Neutrophil (primary cell): ENCODE data around the gene MBD6.

ENCODE experiments used
- H3K27ac ChIP-seq: fragments of 200-600 bp; sonication (generic); 2 replicates; pipeline ENCODE4 v1.5.1; 2016; ENCODE audit warnings: mild to moderate bottlenecking, moderate library complexity
- H3K27me3 ChIP-seq: fragments of 200-600 bp; sonication (generic); 2 replicates; pipeline ENCODE4 v1.6.0; 2016; ENCODE audit warnings: mild to moderate bottlenecking
- H3K36me3 ChIP-seq: fragments of 200-600 bp; sonication (generic); 2 replicates; pipeline ENCODE4 v1.5.1; 2017
- H3K4me1 ChIP-seq, 2 experiments: fragments of 200-600 bp in 1 of 2; sonication (generic) in 1 of 2; 1 replicate in 1 of 2; 2 replicates in 1 of 2; pipeline versions ENCODE4 v1.5.1 to v1.6.1; 2013 to 2016; ENCODE audit warnings: low read depth in 1 of 2, low read length in 1 of 2, mild to moderate bottlenecking in 1 of 2, moderate library complexity in 1 of 2; ENCODE audit not compliant: control insufficient read depth in 1 of 2, insufficient read depth in 1 of 2
- H3K4me3 ChIP-seq, 2 experiments: fragments of 200-600 bp in 1 of 2; sonication (generic) in 1 of 2; 1 replicate in 1 of 2; 2 replicates in 1 of 2; pipeline ENCODE4 v1.5.1; 2013 to 2016; ENCODE audit warnings: low read depth in 1 of 2, low read length in 1 of 2, mild to moderate bottlenecking in 1 of 2, moderate library complexity in 1 of 2
- H3K9me3 ChIP-seq: fragments of 200-600 bp; sonication (generic); 2 replicates; pipeline ENCODE4 v1.5.1; 2016
- CTCF ChIP-seq: fragments of 200-600 bp; sonication (generic); IDR thresholded peaks from 2 replicates; pipeline ENCODE4 v1.5.1; 2016; ENCODE audit warnings: antibody characterized with exemption

Gene MBD6

GRCh38 chr12:57518920-57519795 is 3.5 kb upstream of the MBD6 start:
- TF ChIP-seq CTCF, result no peak
- H3K4me1 ChIP-seq, result peaks cover 43 to 46% of the 10 kb centered on the region in 2 experiments
- H3K36me3 ChIP-seq, result peaks cover 48% of the 10 kb centered on the region

GRCh38 chr12:57519796-57520052 is 2.9 kb upstream of the MBD6 start:
- H3K4me1 ChIP-seq, result peaks cover 49 to 51% of the 10 kb centered on the region in 2 experiments
- peaks cover 48% of the 10 kb centered on the region for H3K36me3 ChIP-seq
- peak overlapping the region; percentile 78 to 98 for H3K4me3 ChIP-seq
- TF ChIP-seq CTCF, result peak; percentile 37
- H3K27ac ChIP-seq, result peak overlapping the region; percentile 100
- no peaks in the 10 kb centered on the region for H3K27me3 ChIP-seq
- H3K9me3 ChIP-seq, result no peaks in the 10 kb centered on the region

More at GRCh38 chr12:57518920-57519795, 3.5 kb upstream of the MBD6 start:
- Histone ChIP-seq H3K27ac (peak overlapping the region; percentile 100), H3K9me3 (no peaks in the 10 kb centered on the region), H3K27me3 (no peaks in the 10 kb centered on the region), H3K4me3 (peak overlapping the region; percentile 78 to 98)

- Histone ChIP-seq H3K36me3 (peaks cover 48% of the 10 kb centered on the region), H3K27ac (peak within 1 kb of the TSS; percentile 100), H3K4me1 (peaks cover 54 to 56% of the 10 kb centered on the region in 2 experiments)
Observed at GRCh38 chr12:57520053-57520818, 2.4 kb upstream of the MBD6 start, which contains the start of gene DDIT3. Gene DDIT3, minus strand, starts transcription at chr12:57520514. Its CDS starts 3,108 bp downstream, at chr12:57517406.

GRCh38 chr12:57521525-57522010 is 1.1 kb upstream of the MBD6 start:
- Histone ChIP-seq H3K4me1 (peaks cover 56 to 59% of the 10 kb centered on the region in 2 experiments), H3K4me3 (peak overlapping the region; percentile 69 to 78), H3K9me3 (no peaks in the 10 kb centered on the region), H3K27ac (peak overlapping the region; percentile 100), H3K27me3 (no peaks in the 10 kb centered on the region), H3K36me3 (peaks cover 48% of the 10 kb centered on the region)
- no peak for TF ChIP-seq CTCF

More at GRCh38 chr12:57520053-57520818, 2.4 kb upstream of the MBD6 start, which contains the start of gene DDIT3:
- Histone ChIP-seq H3K9me3 (no peaks in the 10 kb centered on the region), H3K27me3 (no peaks in the 10 kb centered on the region), H3K4me3 (peak within 1 kb of the TSS; percentile 78 to 98)
- peak; percentile 36 for TF ChIP-seq CTCF

- Histone ChIP-seq H3K9me3 (no peaks in the 10 kb centered on the region), H3K27me3 (no peaks in the 10 kb centered on the region), H3K4me3 (peak overlapping the region; percentile 78 to 99), H3K4me1 (peaks cover 55 to 59% of the 10 kb centered on the region in 2 experiments), H3K27ac (peak overlapping the region; percentile 100), H3K36me3 (peaks cover 48% of the 10 kb centered on the region)
- no peak for TF ChIP-seq CTCF
Observed at GRCh38 chr12:57522887-57523705, 472 bp downstream of the MBD6 start.
